IMR-90 (cell line): ENCODE results near the gene LRP1B.

Experiments used
- RFX5 ChIP-seq: IDR thresholded peaks from 2 replicates; pipeline ENCODE4 v1.8.0; 2012; ENCODE audit warnings: low read depth, mild to moderate bottlenecking, low read length, moderate library complexity
- TF ChIP-seq, protein P1 (sequence below): conservative IDR thresholded peaks from 2 replicates; pipeline ENCODE4 v1.5.1; 2012; ENCODE audit warnings: mild to moderate bottlenecking, low read depth, low read length, improper control_type of control experiment

GRCh38 chr2:140257692-140258300 lies 1873.0 kb downstream of the LRP1B start:
- TF ChIP-seq RFX5, result no peak
- TF ChIP-seq, protein P1, sequence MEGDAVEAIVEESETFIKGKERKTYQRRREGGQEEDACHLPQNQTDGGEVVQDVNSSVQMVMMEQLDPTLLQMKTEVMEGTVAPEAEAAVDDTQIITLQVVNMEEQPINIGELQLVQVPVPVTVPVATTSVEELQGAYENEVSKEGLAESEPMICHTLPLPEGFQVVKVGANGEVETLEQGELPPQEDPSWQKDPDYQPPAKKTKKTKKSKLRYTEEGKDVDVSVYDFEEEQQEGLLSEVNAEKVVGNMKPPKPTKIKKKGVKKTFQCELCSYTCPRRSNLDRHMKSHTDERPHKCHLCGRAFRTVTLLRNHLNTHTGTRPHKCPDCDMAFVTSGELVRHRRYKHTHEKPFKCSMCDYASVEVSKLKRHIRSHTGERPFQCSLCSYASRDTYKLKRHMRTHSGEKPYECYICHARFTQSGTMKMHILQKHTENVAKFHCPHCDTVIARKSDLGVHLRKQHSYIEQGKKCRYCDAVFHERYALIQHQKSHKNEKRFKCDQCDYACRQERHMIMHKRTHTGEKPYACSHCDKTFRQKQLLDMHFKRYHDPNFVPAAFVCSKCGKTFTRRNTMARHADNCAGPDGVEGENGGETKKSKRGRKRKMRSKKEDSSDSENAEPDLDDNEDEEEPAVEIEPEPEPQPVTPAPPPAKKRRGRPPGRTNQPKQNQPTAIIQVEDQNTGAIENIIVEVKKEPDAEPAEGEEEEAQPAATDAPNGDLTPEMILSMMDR, result no peak
